ENCODE measurements around the gene LARGE1. TPM values are rescaled to one million over a fixed set of nuclear protein-coding genes. Genes with fewer than 3 reads are reported as not detected.

The LARGE1 gene
- total and polyA plus RNA-seq, 7 donors, result 14.9 to 91.6 (median 46.1) TPM

- WGBS, 3 donors, result 76 to 83% (median 77%) methylated on average over 8 of the region's 8 CpGs
- ATAC-seq, result peak in 2 of 4 donors; percentile 29
- H3K4me3 ChIP-seq, result no peak overlapping the region
These were observed 22.8 kb downstream of the LARGE1 start for GRCh38 chr22:33897448-33897835.

GRCh38 chr22:33896575-33897447 is 23.5 kb downstream of the LARGE1 start:
- Histone ChIP-seq H3K36me3 (ENCODE audit: insufficient read depth in 1 of 2, low read depth in 1 of 2) (no peaks in the 10 kb centered on the region), H3K27ac (no peak overlapping the region), H3K9me3 (no peaks in the 10 kb centered on the region), H3K27me3 (ENCODE audit: insufficient read depth in 3 of 3, low read length in 2 of 3) (no peaks in the 10 kb centered on the region), H3K4me3 (no peak overlapping the region), H3K4me1 (peaks cover 26% of the 10 kb centered on the region)
- DNase-seq (no peak), ATAC-seq (peak in 3 of 4 donors; percentile 60 to 74 (median 71))
- no peak for TF ChIP-seq CTCF (IDR thresholded peaks at IDR 0.05)
- 73 to 82% (median 76%) methylated on average over 12 of the region's 12 CpGs for WGBS, 3 donors
- intact Hi-C loops (cut with DNase I), result no loop called here

More at GRCh38 chr22:33897448-33897835, 22.8 kb downstream of the LARGE1 start:
- Histone ChIP-seq H3K9me3 (no peaks in the 10 kb centered on the region), H3K27ac (no peak overlapping the region), H3K4me1 (peaks cover 26% of the 10 kb centered on the region), H3K27me3 (ENCODE audit: insufficient read depth in 3 of 3, low read length in 2 of 3) (no peaks in the 10 kb centered on the region), H3K36me3 (ENCODE audit: insufficient read depth in 1 of 2, low read depth in 1 of 2) (no peaks in the 10 kb centered on the region)
- intact Hi-C loops (cut with DNase I), result no loop called here
- no peak for DNase-seq
- no peak for TF ChIP-seq CTCF (IDR thresholded peaks at IDR 0.05)

- Histone ChIP-seq H3K27ac (no peak overlapping the region), H3K4me1 (peaks cover 21% of the 10 kb centered on the region), H3K4me3 (no peak overlapping the region), H3K36me3 (ENCODE audit: insufficient read depth in 1 of 2, low read depth in 1 of 2) (no peaks in the 10 kb centered on the region), H3K27me3 (ENCODE audit: insufficient read depth in 3 of 3, low read length in 2 of 3) (no peaks in the 10 kb centered on the region), H3K9me3 (no peaks in the 10 kb centered on the region)
- intact Hi-C loops (cut with DNase I), result no loop called here
- TF ChIP-seq CTCF (IDR thresholded peaks at IDR 0.05), result no peak
- DNase-seq, result no peak
- WGBS, 3 donors, result 91 to 97% (median 94%) methylated on average over 3 of the region's 3 CpGs
- peak in 1 of 4 donors; percentile 5 for ATAC-seq
These were observed 24.1 kb downstream of the LARGE1 start for GRCh38 chr22:33896154-33896553.

GRCh38 chr22:33895444-33895843 is 24.8 kb downstream of the LARGE1 start:
- Histone ChIP-seq H3K4me1 (peaks cover 14% of the 10 kb centered on the region), H3K9me3 (no peaks in the 10 kb centered on the region), H3K36me3 (ENCODE audit: insufficient read depth in 1 of 2, low read depth in 1 of 2) (no peaks in the 10 kb centered on the region), H3K27ac (no peak overlapping the region), H3K4me3 (no peak overlapping the region), H3K27me3 (ENCODE audit: insufficient read depth in 3 of 3, low read length in 2 of 3) (no peaks in the 10 kb centered on the region)
- DNase-seq (no peak), ATAC-seq (no peak)
- 88 to 100% (median 89%) methylated on average over 2 of the region's 2 CpGs for WGBS, 3 donors
- TF ChIP-seq CTCF (IDR thresholded peaks at IDR 0.05), result no peak
- intact Hi-C loops (cut with DNase I), result no loop called here
